Sciatic nerve (tissue), 2 donors: ENCODE data around the gene SNX24. TPM values are rescaled to one million over a fixed set of nuclear protein-coding genes. Genes with fewer than 3 reads are reported as not detected.
"Not testable (repeated sequence)": the region's sequence is repeated elsewhere in the genome, so short reads cannot be mapped to it uniquely, and the experiment has no call there.

Experiments
- ATAC-seq: fragments of 200-7000 bp; cut with Tn5 transposase; one replicate; pipeline ENCODE4 v1.9.1; 2020; ENCODE audit warnings: mild to moderate bottlenecking, moderate library complexity
- DNase-seq: peaks from one replicate; pipeline ENCODE4 v3.0.0-alpha.2; 2020; ENCODE audit warnings: low spot score
- intact Hi-C: fragments of 100-400 bp; cut with DNase I; formaldehyde crosslinking; loops from one replicate; pipeline ENCODE4 v1.14.2; 2022
- total RNA-seq: library from RNA; stranded (reverse); fragmentation: NEBNext Ultra II Directional; extraction: Animal tissue kit (Norgen Biotek cat#: 25700); gene quantifications from one replicate; pipeline ENCODE4 v1.2.1, GENCODE V29; 2021
- donor health status: DM: no; HTN: no; CAD: no.
- donor health status: DM: no; HTN: no; CAD: no.

The SNX24 gene
- total RNA-seq, 1 donor from 2014 or later: 38.2 TPM

DNA sequence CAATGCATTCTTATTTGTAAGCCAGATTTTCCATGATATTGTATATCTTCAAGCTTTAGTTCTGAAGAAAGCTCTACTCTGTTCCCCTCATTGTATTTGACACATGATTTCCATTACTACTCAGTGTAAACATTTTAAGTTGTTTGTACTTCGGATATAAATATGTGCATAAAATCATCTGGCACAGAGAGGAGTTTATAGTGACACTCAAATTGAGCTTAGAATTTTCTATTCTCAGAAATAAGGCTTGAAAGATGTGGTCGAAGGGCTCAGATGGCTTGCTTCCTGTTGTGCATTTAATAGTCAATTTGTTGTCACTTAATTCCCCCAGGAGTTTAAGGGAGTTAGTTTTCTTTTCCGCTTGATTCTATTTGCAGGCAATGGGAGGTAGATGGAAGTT lies 102.4 kb downstream of the SNX24 start:
- intact Hi-C loops: no loop called here
- no peak for ATAC-seq

DNA sequence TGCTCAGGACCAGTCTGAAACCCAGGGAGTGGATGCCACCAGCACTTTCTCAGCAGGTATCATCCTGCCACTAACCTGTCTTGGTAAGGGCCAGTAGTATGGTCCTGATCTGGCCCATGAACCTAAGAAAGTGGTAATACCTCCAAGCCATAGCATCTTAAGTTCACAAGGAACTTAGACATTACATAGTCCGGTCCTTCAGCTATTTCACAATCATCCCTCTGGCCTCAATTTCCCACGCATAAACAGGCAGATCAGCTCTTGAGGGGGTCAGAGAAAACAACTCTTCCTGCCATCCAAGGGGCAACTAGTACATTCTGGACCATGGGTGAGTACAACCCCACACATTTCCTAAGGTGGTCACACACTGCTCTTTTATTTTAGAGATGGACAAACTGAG lies 102.9 kb downstream of the SNX24 start:
- ATAC-seq (no peak), DNase-seq (no peak)
- intact Hi-C loops: no loop called here

More for the DNA sequence above, 102.4 kb downstream of the SNX24 start:
- no peak for DNase-seq

DNA sequence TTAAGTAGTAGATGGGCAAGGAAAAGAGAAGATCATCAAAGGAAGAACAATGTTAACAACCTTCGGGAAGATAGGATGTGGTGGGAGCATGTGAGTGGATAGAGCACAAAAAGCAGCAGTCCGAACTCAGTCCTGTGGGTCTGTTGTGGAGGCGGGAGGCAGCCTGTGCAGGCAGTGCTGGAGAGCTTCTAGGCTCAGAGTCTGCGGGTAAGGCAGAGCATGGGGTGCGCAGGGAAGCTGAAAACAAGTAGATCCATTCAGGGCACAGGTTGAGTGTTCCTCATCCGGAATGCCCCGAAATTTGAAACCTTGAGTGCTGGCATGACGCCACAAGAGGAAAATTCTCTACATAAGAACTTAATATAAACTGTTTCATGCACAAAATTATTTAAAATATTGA lies 106.2 kb downstream of the SNX24 start:
- ATAC-seq: no peak
- intact Hi-C loops: no loop called here

DNA sequence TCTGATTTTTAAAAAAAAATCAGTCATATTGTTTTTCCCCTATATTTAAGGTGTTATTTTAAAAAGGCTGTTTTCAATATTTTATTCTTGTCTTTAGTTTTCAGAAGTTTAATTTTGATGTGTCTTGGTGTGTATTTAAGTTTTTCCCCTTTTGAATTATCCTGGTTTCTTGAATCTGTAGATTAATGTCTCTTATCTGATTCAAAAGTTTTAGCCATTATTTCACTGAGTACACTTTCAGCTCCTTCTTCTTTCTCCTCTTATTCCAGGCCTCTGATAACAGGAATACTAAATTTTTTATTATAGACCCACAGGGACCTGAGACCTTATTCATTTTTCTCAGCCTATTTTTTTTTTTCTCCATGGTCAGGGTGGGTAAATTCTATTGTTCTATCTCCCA lies 109.3 kb downstream of the SNX24 start:
- ATAC-seq (no peak), DNase-seq (no peak)
- intact Hi-C loops: no loop called here

More for the DNA sequence above, 106.2 kb downstream of the SNX24 start:
- no peak for DNase-seq

DNA sequence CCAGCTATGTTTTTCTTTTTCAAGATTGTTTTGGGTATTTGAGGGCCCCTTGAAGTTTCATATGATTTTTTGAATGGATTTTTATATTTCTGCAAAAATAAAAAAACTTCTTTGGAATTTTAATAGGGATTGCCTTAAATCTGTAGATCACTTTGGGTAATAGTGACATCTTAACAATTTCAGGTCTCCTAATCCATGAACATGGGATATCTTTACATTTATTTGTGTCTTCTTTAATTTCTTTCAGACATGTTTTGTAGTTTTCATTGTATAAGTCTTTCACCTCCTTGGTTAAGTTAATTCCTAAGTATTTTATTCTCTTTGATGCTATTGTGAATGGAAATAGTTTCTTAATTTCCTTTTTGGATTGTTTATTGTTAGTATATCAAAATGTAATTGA lies 112.0 kb downstream of the SNX24 start:
- ATAC-seq: no peak
- intact Hi-C loops: no loop called here
- no peak for DNase-seq

DNA sequence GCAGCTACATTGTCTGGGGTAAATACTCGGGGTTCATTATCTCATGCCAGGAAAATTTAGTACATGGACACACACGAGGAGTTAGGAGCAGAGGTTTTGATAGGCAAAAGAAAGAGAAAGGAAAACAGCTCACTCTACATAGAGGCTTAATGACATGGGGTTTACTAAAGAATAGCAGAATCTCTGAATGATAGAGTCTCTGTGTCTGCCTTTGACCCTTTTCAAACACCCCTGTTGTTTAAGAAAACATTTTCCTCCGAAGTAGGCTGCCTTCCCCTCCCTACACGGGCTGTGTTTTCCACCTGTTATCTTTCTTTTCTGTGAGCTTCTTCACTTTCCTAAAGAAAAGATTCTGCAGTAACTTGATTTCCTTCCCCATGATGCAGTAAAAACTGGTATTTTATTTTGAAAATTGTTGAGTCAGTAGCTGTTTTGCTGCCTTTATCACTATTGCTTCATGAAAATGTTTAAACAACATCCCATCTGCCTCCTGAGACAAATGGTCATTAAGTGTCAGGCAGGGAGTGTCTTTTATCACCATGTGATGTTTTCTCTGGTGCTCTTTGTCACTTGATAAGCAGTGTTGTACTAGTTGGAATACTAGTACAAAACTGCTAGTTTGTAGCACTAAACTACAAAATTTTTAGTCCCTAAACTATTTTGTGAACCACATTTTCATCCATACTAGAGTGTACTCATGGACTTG lies 114.5 kb downstream of the SNX24 start:
- intact Hi-C loops: no loop called here
- DNase-seq (no peak), ATAC-seq (no peak)

DNA sequence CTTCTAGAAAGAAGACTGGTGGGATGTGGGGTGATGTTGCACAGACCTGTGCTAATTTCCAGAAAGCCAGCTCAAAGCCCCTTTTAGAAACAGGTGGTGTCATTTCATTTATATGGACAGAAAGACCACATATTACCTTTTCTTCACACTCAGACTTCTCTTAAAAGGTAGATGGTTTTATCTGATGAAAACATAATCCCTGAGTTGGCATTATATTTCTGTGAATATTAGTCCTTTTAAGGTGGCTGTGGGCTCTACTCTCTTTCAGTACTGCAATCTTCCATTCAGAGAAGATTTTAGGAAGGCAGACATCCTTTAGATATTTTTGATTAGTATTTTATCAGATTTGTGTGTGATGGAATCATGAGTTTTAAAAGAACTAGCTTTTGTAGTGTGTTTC lies 117.9 kb downstream of the SNX24 start:
- intact Hi-C loops: no loop called here
- no peak for DNase-seq
- ATAC-seq: no peak

DNA sequence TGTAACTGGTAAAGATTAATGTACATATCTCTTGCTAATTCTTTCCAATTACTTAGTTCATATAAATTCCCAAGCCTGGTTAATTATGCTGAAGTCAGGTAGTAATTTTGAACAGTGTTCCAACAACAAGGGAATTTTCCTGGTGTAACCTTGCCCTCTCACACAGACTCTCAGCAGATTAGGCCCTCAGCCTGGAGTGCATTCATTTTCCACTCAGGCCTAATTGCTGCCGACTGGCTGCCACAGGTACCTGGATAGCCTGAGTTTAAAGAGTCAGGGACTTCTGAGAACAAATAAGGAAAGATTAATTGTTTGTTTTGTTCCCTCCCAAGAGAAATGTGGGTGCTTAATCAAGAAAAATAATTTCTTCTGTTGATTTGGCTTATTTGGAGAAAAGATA lies 119.7 kb downstream of the SNX24 start:
- intact Hi-C loops: no loop called here
- DNase-seq (no peak), ATAC-seq (no peak)

DNA sequence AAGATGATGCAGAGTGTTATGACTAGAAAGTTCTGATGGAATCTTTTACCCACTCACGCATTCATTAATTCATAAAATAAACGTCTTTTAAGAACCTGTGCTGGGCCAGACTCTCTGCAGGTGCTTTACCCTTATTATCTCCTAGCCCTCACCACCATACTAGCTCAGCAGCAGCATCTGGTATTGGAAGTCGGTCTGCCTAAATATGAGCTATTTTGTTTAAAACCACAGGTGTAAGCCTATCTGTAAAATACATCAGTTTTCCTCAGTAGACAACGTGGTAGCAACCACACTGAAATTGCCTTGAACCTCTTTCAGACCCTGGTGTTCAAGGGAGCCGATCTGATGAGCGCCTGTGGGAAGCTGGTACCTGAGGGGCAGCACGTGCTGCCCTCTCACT lies 121.7 kb downstream of the SNX24 start:
- DNase-seq (no peak), ATAC-seq (no peak)
- intact Hi-C loops: no loop called here

DNA sequence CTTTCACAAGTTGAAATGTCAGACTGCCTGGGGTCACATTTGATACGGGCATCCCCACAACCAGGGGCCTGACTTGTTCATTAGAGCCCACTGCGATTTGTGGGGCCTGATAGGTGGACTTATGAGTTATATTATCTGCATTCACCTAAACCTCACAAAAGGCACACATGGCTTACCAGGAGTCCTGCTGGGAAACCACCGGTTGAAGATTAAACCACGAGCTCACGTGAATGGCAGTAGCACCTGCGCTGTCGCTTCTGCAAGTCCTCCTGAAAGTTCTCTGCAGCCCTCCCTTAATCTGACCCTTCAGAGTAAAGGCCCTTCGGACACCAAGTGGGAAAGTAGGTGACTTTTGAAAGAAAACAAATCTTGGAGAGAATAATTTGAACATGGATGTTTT lies 122.2 kb downstream of the SNX24 start:
- intact Hi-C loops: no loop called here
- no peak for ATAC-seq
- no peak for DNase-seq

DNA sequence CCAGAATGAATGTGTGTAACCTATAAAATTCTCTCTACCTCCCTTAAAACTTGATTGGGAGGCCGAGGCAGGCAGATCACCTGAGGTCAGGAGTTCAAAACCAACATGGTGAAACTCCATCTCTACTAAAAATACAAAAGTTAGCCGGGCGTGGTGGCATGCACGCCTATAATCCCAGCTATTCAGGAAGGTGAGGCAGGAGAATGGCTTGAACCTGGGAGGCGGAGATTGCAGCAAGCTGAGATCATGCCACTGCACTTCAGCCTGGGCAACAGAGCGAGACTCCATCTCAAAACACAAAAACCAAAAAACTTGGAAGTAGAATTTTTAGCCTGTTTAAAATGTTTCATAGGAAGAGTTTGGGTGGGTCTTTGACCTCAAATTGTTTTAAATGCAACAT lies 122.6 kb downstream of the SNX24 start:
- DNase-seq, intact Hi-C loops, ATAC-seq: not testable (repeated sequence)

DNA sequence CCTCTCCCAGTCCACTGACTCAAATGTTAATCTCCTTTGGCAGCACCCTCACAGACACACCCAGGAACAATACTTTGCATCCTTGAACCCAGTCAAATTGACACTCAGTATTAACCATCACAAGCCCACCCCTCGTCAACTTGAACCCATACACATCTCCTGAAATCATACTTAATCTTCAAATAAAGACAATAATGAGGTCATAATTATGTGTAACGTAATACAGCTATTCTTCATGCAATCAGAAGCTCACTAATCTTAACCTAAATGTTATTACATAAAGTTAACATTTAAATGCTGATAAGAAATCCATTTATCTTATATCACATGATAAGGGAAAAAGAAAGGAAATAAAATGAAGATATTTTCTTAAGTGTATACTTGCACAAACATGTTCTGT lies 125.9 kb downstream of the SNX24 start:
- DNase-seq: no peak
- intact Hi-C loops: no loop called here
- no peak for ATAC-seq

DNA sequence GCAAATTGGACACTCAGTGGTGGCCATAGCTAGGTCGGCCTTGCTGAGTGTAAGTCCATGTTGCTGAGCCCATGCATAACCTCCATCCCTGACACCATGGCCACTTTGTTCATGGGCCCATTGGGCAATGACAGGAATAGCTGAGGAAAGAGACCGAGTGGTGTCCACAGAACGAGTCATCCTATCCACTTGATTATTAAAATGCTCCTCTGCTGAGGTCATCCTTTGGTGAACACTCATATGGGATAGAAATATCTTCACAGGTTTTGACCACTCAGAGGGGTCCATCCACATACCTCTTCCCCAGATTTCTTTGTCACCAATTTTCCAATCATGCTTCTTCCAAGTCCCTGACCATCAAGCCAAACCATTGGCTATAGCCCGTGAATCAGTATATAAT lies 127.5 kb downstream of the SNX24 start:
- DNase-seq (no peak), ATAC-seq (no peak)
- intact Hi-C loops: no loop called here

DNA sequence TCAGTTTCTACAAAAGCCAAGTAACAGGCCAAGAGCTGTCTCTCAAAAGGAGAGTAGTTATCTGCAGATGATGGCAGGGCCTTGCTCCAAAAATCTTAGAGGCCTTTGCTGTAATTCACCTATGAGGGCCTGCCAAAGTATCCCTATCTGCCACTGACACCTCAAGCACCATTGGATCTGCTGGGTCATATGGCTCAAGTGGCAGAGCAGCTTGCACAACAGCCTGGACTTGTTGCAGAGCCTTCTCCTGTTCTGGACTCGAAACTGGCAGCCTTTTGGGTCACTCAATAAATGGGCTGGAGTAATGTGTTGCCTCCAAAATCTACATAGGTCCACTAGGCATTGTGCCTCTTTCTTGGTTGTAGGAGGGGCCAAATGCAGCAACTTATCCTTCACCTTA lies 128.3 kb downstream of the SNX24 start:
- ATAC-seq, intact Hi-C loops, DNase-seq: not testable (repeated sequence)

DNA sequence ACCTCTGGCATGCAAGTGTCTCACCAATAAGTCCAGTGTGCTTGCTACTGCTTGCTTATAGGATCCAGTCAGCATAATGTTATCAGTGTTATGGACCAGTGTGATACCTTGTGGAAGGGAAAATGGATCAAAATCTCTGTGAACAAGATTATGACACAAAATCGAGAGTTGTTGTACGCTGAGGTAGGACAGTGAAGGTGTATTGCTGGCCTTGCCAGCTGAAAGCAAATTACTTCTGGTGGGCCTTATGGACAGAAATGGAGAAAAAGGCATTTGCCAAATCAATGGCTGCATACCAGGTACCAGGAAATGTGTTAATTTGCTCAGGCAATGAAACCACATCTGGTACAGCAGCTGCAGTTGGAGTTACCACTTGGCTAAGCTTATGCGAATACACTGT lies 128.8 kb downstream of the SNX24 start:
- DNase-seq, intact Hi-C loops, ATAC-seq: not testable (repeated sequence)

DNA sequence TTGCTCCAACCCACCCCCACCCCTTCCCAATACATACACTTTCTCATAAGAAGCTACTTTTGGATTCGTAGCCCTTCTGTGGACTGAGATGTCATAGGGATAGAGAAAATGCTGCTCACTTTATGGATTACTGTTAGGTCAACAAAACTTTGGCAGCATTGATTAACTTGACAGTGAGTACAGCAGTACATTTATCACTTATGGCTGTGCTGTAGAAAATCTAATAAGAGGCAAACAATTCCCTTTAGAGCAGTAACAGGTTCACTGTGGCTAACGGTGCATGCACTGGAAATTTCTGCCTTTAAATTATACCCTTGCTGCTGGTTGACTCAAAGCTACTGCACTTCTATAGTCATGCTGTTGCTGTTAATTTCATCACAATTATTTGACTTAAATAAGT lies 131.9 kb downstream of the SNX24 start:
- intact Hi-C loops: no loop called here
- ATAC-seq: no peak
- DNase-seq: no peak

DNA sequence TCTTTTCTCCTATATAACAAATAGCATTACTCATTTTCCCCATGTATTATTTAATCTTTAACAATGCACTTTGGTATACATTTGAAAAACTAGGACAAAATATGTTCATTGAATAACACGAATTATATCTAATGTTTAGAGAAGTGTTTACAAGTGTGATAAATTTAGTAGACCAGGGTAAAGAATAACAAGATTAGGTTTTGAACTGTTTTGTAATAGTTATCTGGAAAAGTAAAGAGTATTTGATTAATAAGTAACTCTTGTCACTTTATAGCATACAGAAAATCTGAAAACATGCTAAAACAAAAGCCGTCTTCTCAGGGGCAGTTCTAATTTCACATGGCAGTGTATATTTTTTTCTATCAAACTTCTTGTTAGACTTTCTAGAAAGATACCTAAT lies 132.7 kb downstream of the SNX24 start:
- intact Hi-C loops: no loop called here
- no peak for DNase-seq
- ATAC-seq: no peak

DNA sequence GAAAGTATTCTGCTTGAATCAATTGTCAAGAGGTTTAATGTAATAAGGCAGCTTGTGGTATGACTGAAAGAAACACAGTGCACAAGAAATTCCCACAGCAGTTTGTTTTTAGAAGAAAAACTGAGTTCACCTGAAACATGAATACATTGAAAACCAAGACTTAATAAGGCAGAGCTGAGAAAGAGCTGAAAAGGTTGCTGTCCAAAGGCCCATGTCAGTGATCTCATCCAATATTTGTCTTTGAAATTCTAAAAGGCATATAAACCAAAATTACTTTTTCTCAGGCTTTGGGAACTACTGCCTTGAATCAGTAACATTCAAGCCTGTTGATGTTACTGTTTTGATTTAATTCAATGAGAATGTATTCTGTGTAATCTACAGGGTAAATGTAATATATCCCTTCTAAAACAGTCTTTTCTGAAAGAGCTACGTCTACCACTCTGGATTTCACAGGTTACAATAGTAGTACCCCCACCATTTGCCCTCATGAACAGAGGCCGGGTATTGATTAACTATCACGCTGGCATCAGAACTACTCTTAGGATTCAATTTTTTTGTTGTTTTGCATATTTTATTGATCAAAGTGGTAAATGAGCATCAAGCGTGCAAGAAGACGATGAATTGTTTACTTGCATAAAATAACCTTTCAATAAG lies 133.4 kb downstream of the SNX24 start:
- intact Hi-C loops: no loop called here
- ATAC-seq: no peak

DNA sequence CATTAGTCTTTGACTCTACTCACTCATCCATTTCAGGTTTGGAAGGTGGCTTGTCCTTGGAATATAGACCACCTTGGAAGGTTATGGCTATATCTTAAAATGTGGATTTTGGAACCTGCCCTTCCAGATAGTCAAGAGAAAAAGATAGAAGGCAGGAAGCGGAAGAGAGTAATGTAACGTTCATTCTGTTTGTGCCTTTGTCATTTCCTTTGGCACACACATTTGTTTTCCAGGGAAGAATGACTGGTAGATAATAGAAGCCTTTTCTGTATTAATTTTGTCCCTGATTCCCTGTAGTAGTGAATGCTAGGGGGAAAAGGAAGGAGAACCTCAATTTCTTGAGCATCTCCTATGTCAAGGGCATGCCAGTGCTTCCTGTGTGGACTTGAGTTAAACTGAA lies 136.4 kb downstream of the SNX24 start:
- ATAC-seq (no peak), DNase-seq (no peak)
- intact Hi-C loops: no loop called here

More for the DNA sequence above, 133.4 kb downstream of the SNX24 start:
- DNase-seq: no peak

DNA sequence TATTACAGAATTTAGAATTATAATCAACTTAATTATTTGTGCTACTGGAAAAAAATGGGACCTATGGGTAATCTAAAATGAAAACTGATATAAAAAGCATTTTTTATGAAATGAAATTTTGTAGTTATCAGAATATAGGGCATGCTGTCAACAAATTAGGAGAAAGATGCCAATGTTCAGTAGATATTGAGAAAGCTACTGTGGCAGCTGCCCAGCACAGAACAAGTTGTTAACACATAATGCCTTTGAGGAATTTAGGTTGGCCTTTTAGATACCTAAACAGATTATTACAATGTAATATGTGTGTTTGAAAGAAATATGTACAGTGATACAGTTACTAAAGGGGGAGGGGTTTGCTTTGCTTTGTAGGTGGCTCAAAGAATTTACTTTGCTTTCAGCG lies 137.0 kb downstream of the SNX24 start:
- ATAC-seq: no peak
- intact Hi-C loops: no loop called here
- DNase-seq: no peak

DNA sequence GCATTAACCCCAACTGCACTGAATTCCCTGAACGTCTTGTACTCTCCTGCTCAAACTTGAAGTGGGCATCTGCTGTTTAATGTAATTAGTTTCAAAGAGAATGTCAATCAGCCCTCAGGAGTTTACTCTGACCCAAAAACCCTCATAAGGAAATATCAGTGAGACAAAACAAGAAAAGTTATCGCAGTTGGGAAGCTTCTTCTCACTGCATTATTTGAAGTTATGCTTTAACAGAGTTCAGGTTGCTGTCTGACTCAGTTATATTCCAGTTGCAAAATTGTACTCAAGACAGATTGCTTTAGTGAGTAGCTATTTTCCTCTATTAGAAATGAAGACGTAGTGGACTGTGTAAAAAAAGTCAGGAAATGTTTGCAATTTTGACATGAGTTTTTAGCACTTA lies 139.0 kb downstream of the SNX24 start:
- no peak for ATAC-seq
- intact Hi-C loops: no loop called here

More for the DNA sequence above, 139.0 kb downstream of the SNX24 start:
- DNase-seq: no peak
